ENCODE data around the gene WDFY1. TPM values are rescaled to one million over a fixed set of nuclear protein-coding genes. Genes with fewer than 3 reads are reported as not detected.

WDFY1 gene
- total RNA-seq, 6 experiments from 2014 or later, result 35.2 to 50.4 (median 44.7) TPM

GRCh38 chr2:223920109-223920508 lies 25.0 kb downstream of the WDFY1 start:
- TF ChIP-seq, protein P1, sequence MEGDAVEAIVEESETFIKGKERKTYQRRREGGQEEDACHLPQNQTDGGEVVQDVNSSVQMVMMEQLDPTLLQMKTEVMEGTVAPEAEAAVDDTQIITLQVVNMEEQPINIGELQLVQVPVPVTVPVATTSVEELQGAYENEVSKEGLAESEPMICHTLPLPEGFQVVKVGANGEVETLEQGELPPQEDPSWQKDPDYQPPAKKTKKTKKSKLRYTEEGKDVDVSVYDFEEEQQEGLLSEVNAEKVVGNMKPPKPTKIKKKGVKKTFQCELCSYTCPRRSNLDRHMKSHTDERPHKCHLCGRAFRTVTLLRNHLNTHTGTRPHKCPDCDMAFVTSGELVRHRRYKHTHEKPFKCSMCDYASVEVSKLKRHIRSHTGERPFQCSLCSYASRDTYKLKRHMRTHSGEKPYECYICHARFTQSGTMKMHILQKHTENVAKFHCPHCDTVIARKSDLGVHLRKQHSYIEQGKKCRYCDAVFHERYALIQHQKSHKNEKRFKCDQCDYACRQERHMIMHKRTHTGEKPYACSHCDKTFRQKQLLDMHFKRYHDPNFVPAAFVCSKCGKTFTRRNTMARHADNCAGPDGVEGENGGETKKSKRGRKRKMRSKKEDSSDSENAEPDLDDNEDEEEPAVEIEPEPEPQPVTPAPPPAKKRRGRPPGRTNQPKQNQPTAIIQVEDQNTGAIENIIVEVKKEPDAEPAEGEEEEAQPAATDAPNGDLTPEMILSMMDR (IDR thresholded peaks at IDR 0.05), result peak; percentile 47; the same call in 1 of the 2 replicates
- no peak overlapping the region for H3K4me3 Mint-ChIP-seq
- no peak for DNase-seq
- H3K9me3 Mint-ChIP-seq, result no peaks in the 10 kb centered on the region
- H3K36me3 Mint-ChIP-seq (ENCODE audit: low read depth), result peaks cover 19% of the 10 kb centered on the region; the same call in 1 of the 2 replicates
- no peaks in the 10 kb centered on the region for H3K27me3 Mint-ChIP-seq (ENCODE audit: insufficient read depth)
- peaks cover 48% of the 10 kb centered on the region for H3K4me1 Mint-ChIP-seq (ENCODE audit: low read depth)
- no peak overlapping the region for H3K27ac Mint-ChIP-seq

DNA sequence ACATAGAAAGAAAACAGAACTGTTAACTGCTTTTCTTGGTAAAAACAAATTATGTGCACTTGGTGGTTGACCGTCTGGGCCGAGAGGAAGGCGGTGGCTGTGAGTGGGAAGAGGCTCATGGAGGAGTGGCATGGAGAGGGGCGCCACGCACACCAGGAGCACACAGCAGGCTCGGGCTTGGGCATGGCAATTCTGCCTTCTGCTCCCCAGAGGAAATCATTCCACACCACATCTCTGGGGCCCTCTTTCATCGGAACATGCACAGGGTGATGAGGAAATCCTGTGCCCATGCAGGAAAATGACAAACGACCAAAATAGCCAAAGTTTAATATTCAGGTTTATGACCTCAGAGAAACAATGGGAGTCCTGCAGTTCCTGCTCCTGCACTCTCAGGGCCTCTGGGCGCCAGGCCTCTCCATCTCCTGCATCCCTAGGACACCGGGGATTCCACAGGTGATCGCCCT lies 26.4 kb downstream of the WDFY1 start:
- DNase-seq, result no peak
- Mint-ChIP-seq H3K36me3 (ENCODE audit: low read depth) (peaks cover 16% of the 10 kb centered on the region; the same call in 1 of the 2 replicates), H3K27ac (no peak overlapping the region), H3K9me3 (no peaks in the 10 kb centered on the region), H3K27me3 (ENCODE audit: insufficient read depth) (no peaks in the 10 kb centered on the region), H3K4me3 (no peak overlapping the region), H3K4me1 (ENCODE audit: low read depth) (peaks cover 34% of the 10 kb centered on the region)
- TF ChIP-seq, protein P1 (IDR thresholded peaks at IDR 0.05), result no peak

GRCh38 chr2:223916181-223916920 lies 28.8 kb downstream of the WDFY1 start:
- Mint-ChIP-seq H3K36me3 (ENCODE audit: low read depth) (peaks cover 17% of the 10 kb centered on the region), H3K9me3 (no peaks in the 10 kb centered on the region), H3K27me3 (ENCODE audit: insufficient read depth) (no peaks in the 10 kb centered on the region), H3K27ac (no peak overlapping the region), H3K4me1 (ENCODE audit: low read depth) (peaks cover 13% of the 10 kb centered on the region), H3K4me3 (no peak overlapping the region)
- DNase-seq, result no peak
- TF ChIP-seq, protein P1 (IDR thresholded peaks at IDR 0.05), result no peak

- H3K4me1 Mint-ChIP-seq (ENCODE audit: low read depth), result peaks cover 8% of the 10 kb centered on the region; the same call in 1 of the 2 replicates
Observed at GRCh38 chr2:223915071-223915470, 30.1 kb downstream of the WDFY1 start.

DNA sequence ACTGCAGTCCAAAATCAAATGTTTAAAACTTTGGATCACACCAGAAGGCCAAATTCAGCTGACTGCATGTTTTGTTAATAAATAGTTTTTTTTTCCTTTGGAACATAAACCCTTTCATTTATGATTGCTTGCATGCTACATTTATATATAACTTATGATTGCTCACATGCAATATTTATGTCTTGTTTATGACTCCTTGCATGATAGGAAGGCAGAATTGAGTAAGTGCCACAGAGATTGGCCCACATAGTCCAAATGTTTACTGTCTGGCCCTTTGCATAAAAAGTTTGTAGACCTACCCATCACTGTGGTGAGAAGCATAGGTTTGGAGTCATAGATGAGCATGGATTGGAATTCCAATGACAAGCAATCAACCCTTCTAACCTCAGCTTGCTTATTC lies 30.8 kb downstream of the WDFY1 start:
- peaks cover 17% of the 10 kb centered on the region for H3K36me3 Mint-ChIP-seq (ENCODE audit: low read depth)
- H3K9me3 Mint-ChIP-seq, result no peaks in the 10 kb centered on the region
- no peak for DNase-seq
- H3K27ac Mint-ChIP-seq, result no peak overlapping the region
- H3K4me3 Mint-ChIP-seq, result no peak overlapping the region
- TF ChIP-seq, protein P1 (IDR thresholded peaks at IDR 0.05), result no peak
- peaks cover 14% of the 10 kb centered on the region for H3K4me1 Mint-ChIP-seq (ENCODE audit: low read depth)
- H3K27me3 Mint-ChIP-seq (ENCODE audit: insufficient read depth), result no peaks in the 10 kb centered on the region

More at GRCh38 chr2:223915071-223915470, 30.1 kb downstream of the WDFY1 start:
- no peak for DNase-seq
- Mint-ChIP-seq H3K9me3 (no peaks in the 10 kb centered on the region), H3K27me3 (ENCODE audit: insufficient read depth) (no peaks in the 10 kb centered on the region), H3K27ac (no peak overlapping the region), H3K36me3 (ENCODE audit: low read depth) (peaks cover 17% of the 10 kb centered on the region), H3K4me3 (no peak overlapping the region)
- TF ChIP-seq, protein P1 (IDR thresholded peaks at IDR 0.05), result no peak

Data from HFFc6 (cell line).